IPS-15b (cell line): ENCODE results near the gene LRIG2.
"Not testable (repeated sequence)": the region's sequence is repeated elsewhere in the genome, so short reads cannot be mapped to it uniquely, and the experiment has no call there.

Source experiments
- H3K27me3 ChIP-seq: one replicate; pipeline ENCODE4 v1.6.1; 2013; ENCODE audit warnings: low read length; ENCODE audit not compliant: control insufficient read depth, insufficient read depth
- H3K36me3 ChIP-seq: one replicate; pipeline ENCODE4 v1.6.1; 2013; ENCODE audit warnings: low read length; ENCODE audit not compliant: control insufficient read depth, insufficient read depth
- H3K4me1 ChIP-seq: one replicate; pipeline ENCODE4 v1.6.1; 2013; ENCODE audit warnings: mild to moderate bottlenecking, low read length; ENCODE audit not compliant: control insufficient read depth, insufficient read depth
- H3K4me3 ChIP-seq: one replicate; pipeline ENCODE4 v1.5.1; 2013; ENCODE audit warnings: low read depth, low read length
- H3K9ac ChIP-seq: one replicate; pipeline ENCODE4 v1.6.1; 2013; ENCODE audit warnings: low read depth, mild to moderate bottlenecking, low read length
- H3K9me3 ChIP-seq: one replicate; pipeline ENCODE4 v1.6.1; 2013; ENCODE audit warnings: mild to moderate bottlenecking, low read length; ENCODE audit not compliant: control insufficient read depth, insufficient read depth

LRIG2 gene

DNA sequence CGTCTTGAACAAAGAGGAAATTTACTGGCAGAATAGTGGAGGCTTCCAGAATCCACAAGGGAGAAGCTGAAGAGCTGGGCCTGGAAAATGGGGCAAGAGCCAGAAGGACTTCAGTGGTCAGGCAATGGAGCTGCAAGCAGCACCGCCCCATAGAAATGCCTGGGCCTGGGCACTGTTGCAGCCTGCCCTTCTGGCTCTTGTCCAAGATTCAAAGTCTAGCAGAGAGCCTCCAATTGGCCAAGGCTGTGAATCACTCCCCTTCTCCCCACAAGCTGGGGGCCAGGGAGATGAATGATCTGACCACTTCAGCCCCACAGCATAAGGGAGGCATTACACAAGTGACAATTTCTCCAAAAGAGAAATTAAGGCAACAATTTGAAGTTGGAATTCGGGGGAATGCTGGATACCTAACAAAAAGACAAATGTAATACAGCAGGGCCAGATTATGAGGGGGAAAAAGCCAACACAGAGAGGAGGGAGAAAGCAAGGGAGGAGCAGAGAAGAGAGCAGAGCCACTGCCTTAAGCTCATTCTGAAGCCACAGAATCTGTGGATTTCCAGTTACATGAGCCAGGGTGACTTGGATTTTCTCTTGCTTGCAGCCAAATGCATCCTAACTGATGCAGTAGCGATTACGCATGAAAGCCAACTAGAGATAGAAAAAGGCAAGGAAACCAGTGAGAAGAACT is 80.3 kb downstream of the LRIG2 start:
- H3K27me3 ChIP-seq: no peaks in the 10 kb centered on the region
- H3K9ac ChIP-seq: no peak overlapping the region
- H3K4me3 ChIP-seq: no peak overlapping the region
- H3K9me3 ChIP-seq: peaks cover 17% of the 10 kb centered on the region
- no peaks in the 10 kb centered on the region for H3K36me3 ChIP-seq
- no peaks in the 10 kb centered on the region for H3K4me1 ChIP-seq

DNA sequence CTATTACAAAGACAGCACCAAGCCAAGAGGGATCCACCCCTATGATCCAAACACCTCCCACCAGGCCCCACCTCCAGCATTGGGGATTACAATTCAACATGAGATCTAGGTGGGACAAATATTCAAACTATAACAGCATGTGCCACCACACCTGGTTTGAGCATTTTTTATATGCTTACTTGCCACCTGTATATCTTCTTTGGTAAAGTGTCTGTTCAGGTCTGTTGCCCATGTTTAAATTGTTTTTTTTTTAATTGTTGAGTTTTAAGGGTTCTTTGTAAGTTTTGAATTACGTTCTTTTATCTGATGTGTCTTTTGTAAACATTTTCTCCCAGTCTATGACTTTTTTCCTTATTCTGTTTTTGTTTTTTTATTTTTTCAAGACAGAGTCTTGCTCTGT is 83.4 kb downstream of the LRIG2 start:
- H3K9ac ChIP-seq: no peak overlapping the region
- no peaks in the 10 kb centered on the region for H3K27me3 ChIP-seq

DNA sequence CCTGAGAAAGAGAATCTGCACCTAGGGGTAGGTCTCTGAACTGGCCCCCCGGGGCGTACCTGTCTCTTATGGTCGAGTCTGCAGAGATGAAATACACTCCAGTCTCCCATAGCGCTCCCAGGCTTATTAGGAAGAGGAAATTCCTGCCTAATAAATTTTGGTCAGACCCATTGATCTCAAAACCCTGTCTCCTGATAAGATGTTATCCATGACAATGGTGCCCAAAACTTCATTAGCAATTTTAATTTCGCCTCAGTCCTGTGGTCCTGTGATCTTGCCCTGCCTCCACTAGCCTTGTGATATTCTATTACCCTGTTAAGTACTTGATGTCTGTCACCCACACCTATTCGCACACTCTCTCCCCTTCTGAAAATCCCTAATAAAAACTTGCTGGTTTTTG is 85.7 kb downstream of the LRIG2 start:
- not testable (repeated sequence) for H3K36me3 ChIP-seq, H3K4me3 ChIP-seq, H3K27me3 ChIP-seq, H3K4me1 ChIP-seq, H3K9ac ChIP-seq
- peaks cover 17% of the 10 kb centered on the region for H3K9me3 ChIP-seq

More for the DNA sequence above, 83.4 kb downstream of the LRIG2 start:
- Histone ChIP-seq H3K36me3 (no peaks in the 10 kb centered on the region), H3K4me1 (peaks cover 5% of the 10 kb centered on the region), H3K9me3 (peaks cover 17% of the 10 kb centered on the region), H3K4me3 (no peak overlapping the region)

DNA sequence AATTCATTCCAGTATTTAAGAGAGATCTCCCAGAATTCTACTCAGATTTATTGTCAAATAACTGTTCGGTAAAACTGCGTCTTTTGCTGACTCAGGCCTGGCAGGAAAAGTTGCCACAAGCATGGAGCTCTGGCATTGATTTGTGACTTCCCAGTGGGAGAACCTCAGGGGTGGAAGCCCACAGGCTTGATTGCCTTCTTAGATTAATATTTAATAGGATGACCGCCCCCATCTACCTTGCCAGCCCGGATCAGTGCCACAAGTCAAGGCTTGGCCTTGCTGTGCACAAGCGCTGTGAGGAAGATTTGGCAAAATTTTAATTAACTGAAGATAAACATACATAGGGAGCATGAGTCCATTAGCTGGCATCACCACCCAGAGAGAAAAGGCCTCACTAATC is 93.5 kb downstream of the LRIG2 start:
- Histone ChIP-seq H3K9me3 (no peaks in the 10 kb centered on the region), H3K4me1 (no peaks in the 10 kb centered on the region), H3K9ac (no peak overlapping the region), H3K36me3 (no peaks in the 10 kb centered on the region), H3K4me3 (no peak overlapping the region), H3K27me3 (no peaks in the 10 kb centered on the region)

DNA sequence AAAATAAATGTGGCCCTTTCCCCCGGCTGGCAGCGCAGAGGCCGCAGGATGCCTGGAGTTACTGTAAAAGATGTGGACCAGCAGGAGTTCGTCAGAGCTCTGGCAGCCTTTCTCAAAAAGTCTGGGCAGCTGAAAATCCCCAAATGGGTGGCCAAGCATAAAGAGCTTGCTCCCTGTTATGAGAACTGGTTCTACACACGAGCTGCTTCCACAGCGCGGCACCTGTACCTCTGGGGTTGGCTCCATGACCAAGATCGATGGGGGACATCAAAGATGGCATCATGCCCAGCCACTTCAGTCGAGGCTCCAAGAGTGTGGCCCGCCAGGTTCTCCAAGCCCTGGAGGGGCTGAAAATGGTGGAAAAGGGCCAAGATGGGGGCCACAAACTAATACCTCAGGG is 95.9 kb downstream of the LRIG2 start:
- no peak overlapping the region for H3K4me3 ChIP-seq
- no peak overlapping the region for H3K9ac ChIP-seq
- no peaks in the 10 kb centered on the region for H3K27me3 ChIP-seq
- no peaks in the 10 kb centered on the region for H3K4me1 ChIP-seq
- peaks cover 4% of the 10 kb centered on the region for H3K9me3 ChIP-seq
- no peaks in the 10 kb centered on the region for H3K36me3 ChIP-seq

DNA sequence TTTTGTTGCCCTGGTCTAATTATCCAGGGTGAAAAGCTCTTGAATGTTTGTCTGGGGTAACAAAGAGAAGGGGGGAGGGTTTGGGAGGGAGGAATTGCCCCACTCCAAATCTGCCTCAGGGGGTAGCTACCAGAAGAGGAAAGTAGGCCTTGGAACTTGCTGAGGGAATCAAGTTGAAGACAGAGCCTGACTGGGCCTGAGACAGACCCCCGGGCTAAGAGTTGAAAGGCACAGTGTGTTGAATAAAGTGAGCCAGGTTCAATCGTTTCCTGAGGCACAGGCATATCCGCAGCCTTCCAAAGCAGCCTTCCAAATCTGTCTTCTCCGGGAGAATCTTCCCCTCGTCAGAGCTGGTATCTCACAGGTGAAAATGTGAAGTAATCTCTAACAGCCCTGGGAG is 96.6 kb downstream of the LRIG2 start:
- Histone ChIP-seq H3K9me3 (peaks cover 4% of the 10 kb centered on the region), H3K9ac (no peak overlapping the region)

DNA sequence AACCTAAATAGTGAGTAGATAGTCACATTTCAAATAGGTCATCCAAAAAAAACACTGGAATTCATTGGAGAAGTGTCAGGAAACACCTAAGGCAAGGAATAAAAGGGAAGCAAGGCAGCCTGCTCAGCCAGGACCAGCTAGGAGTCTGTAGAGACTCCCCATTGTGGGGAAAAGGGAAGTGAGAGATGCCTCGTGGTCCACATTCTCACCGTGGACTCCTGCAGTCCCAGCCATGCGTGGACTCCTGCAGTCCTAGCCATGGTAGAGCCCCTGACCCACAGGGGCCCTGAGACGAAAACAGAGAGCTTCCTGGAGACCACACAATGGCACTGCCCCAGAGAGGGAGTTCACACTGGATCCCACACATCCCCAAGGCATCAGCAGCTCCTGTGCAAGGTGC is 97.5 kb downstream of the LRIG2 start:
- Histone ChIP-seq H3K36me3 (no peaks in the 10 kb centered on the region), H3K9ac (no peak overlapping the region), H3K4me1 (no peaks in the 10 kb centered on the region), H3K27me3 (no peaks in the 10 kb centered on the region), H3K9me3 (peaks cover 4% of the 10 kb centered on the region), H3K4me3 (no peak overlapping the region)

More for the DNA sequence above, 96.6 kb downstream of the LRIG2 start:
- no peaks in the 10 kb centered on the region for H3K36me3 ChIP-seq
- H3K4me3 ChIP-seq: no peak overlapping the region
- H3K27me3 ChIP-seq: no peaks in the 10 kb centered on the region
- H3K4me1 ChIP-seq: no peaks in the 10 kb centered on the region

DNA sequence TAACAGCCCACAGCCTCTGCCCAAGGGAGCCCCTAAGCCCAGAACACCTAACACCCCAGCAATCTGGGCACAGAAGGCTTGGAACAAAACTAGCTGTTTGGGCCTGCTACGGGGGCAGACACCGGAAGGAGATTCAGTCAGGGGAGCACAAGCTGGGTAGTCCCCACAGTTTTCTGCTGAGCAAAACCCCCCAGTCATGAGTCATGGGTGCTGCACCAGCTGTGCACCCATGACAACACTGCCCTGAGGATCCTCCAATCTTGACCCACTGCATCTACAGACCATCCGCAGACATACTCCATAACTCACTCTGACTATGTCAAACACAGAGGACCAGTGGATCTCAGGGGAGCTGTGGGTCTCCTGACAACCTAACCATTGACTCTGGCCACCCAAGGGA is 105.1 kb downstream of the LRIG2 start:
- no peaks in the 10 kb centered on the region for H3K36me3 ChIP-seq

DNA sequence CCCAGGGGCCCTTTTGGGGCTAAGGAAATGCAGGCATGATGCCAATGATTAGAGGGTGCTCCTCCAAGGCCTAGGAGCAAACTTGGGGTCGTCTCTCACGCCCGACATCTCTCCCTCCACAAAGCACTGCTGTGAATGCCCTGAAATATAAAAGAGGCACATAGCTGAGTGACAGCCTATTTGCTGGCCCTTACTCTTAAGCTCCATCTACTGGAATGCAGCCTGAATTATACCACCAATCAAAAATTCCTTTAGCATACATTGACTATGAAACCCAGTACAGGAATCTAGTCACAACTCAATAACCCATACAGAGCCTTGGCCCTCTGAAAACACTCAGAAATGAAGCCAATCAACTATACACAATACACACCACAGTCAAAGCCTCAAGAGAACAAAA is 105.5 kb downstream of the LRIG2 start:
- no peak overlapping the region for H3K9ac ChIP-seq
- H3K27me3 ChIP-seq: no peaks in the 10 kb centered on the region
- no peak overlapping the region for H3K4me3 ChIP-seq
- no peaks in the 10 kb centered on the region for H3K36me3 ChIP-seq
- H3K4me1 ChIP-seq: no peaks in the 10 kb centered on the region
- peaks cover 2% of the 10 kb centered on the region for H3K9me3 ChIP-seq

More for the DNA sequence above, 105.1 kb downstream of the LRIG2 start:
- no peaks in the 10 kb centered on the region for H3K4me1 ChIP-seq
- no peak overlapping the region for H3K9ac ChIP-seq
- no peaks in the 10 kb centered on the region for H3K27me3 ChIP-seq
- no peak overlapping the region for H3K4me3 ChIP-seq
- H3K9me3 ChIP-seq: peaks cover 4% of the 10 kb centered on the region
